GM18867 (cell line): ENCODE data around the gene CTNND2.

Experiments
- ATAC-seq: cut with Tn5 transposase; IDR thresholded peaks from one replicate; pipeline ENCODE4 v1.9.1; 2021; ENCODE audit warnings: mild to moderate bottlenecking, moderate library complexity; ENCODE audit not compliant: unreplicated experiment

CTNND2 gene

GRCh38 chr5:11904265-11904906 is at the start of gene CTNND2:
Gene CTNND2, minus strand, starts transcription at chr5:11904446. Its CDS starts 593 bp downstream, at chr5:11903853.
- ATAC-seq = no peak

GRCh38 chr5:11946317-11946716 is 42.1 kb upstream of the CTNND2 start:
- no peak for ATAC-seq

- ATAC-seq = no peak
Measured at GRCh38 chr5:11941566-11941965, 37.3 kb upstream of the CTNND2 start.

- ATAC-seq = no peak
Measured at GRCh38 chr5:11931638-11932037, 27.4 kb upstream of the CTNND2 start.

- ATAC-seq = no peak
Measured at GRCh38 chr5:11928909-11929308, 24.7 kb upstream of the CTNND2 start.

GRCh38 chr5:11925701-11926100 is 21.5 kb upstream of the CTNND2 start:
- no peak for ATAC-seq

- no peak for ATAC-seq
Measured at GRCh38 chr5:11922394-11922793, 18.1 kb upstream of the CTNND2 start.

- ATAC-seq = no peak
Measured at GRCh38 chr5:11918463-11919045, 14.3 kb upstream of the CTNND2 start.

GRCh38 chr5:11909471-11909870 is 5.2 kb upstream of the CTNND2 start:
- no peak for ATAC-seq

GRCh38 chr5:11906497-11906896 is 2.3 kb upstream of the CTNND2 start:
- ATAC-seq = no peak

- ATAC-seq = no peak
Measured at GRCh38 chr5:11905206-11905605, 960 bp upstream of the CTNND2 start.

GRCh38 chr5:11903614-11904264 is 507 bp downstream of the CTNND2 start:
- ATAC-seq = no peak

GRCh38 chr5:11903121-11903613 is 1.1 kb downstream of the CTNND2 start:
- ATAC-seq = no peak

- no peak for ATAC-seq
Measured at GRCh38 chr5:11902201-11902619, 2.0 kb downstream of the CTNND2 start.

GRCh38 chr5:11898787-11899186 is 5.5 kb downstream of the CTNND2 start:
- no peak for ATAC-seq

GRCh38 chr5:11897781-11898180 is 6.5 kb downstream of the CTNND2 start:
- ATAC-seq = no peak

GRCh38 chr5:11894992-11895391 is 9.3 kb downstream of the CTNND2 start:
- ATAC-seq = no peak

GRCh38 chr5:11892832-11893231 is 11.4 kb downstream of the CTNND2 start:
- ATAC-seq = no peak

GRCh38 chr5:11890777-11891176 is 13.5 kb downstream of the CTNND2 start:
- ATAC-seq = no peak

GRCh38 chr5:11888221-11888620 is 16.0 kb downstream of the CTNND2 start:
- ATAC-seq = no peak

- no peak for ATAC-seq
Measured at GRCh38 chr5:11878814-11879213, 25.4 kb downstream of the CTNND2 start.

- no peak for ATAC-seq
Measured at GRCh38 chr5:11873587-11873986, 30.7 kb downstream of the CTNND2 start.
